ENCODE data around the gene TYRP1.

- TF ChIP-seq POLR2A (IDR thresholded peaks at IDR 0.05) (no peak), EP300 (IDR thresholded peaks at IDR 0.05) (no peak)
- TF ChIP-seq, protein P1, sequence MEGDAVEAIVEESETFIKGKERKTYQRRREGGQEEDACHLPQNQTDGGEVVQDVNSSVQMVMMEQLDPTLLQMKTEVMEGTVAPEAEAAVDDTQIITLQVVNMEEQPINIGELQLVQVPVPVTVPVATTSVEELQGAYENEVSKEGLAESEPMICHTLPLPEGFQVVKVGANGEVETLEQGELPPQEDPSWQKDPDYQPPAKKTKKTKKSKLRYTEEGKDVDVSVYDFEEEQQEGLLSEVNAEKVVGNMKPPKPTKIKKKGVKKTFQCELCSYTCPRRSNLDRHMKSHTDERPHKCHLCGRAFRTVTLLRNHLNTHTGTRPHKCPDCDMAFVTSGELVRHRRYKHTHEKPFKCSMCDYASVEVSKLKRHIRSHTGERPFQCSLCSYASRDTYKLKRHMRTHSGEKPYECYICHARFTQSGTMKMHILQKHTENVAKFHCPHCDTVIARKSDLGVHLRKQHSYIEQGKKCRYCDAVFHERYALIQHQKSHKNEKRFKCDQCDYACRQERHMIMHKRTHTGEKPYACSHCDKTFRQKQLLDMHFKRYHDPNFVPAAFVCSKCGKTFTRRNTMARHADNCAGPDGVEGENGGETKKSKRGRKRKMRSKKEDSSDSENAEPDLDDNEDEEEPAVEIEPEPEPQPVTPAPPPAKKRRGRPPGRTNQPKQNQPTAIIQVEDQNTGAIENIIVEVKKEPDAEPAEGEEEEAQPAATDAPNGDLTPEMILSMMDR (IDR thresholded peaks at IDR 0.05): no peak
Measured at GRCh38 chr9:12652973-12653372, 40.2 kb upstream of the TYRP1 start.

Measured in gastroesophageal sphincter (tissue), 3 donors.